GM21367 (cell line): Measurements from ENCODE around the gene CATSPERZ.
"Not testable (repeated sequence)": the region's sequence is repeated elsewhere in the genome, so short reads cannot be mapped to it uniquely, and the experiment has no call there.

Experiments
- ATAC-seq: cut with Tn5 transposase; IDR thresholded peaks from one replicate; pipeline ENCODE4 v1.9.1; 2021; ENCODE audit not compliant: unreplicated experiment

CATSPERZ gene

GRCh38 chr11:64298966-64299846 lies 952 bp upstream of the CATSPERZ start:
- ATAC-seq = no peak

DNA sequence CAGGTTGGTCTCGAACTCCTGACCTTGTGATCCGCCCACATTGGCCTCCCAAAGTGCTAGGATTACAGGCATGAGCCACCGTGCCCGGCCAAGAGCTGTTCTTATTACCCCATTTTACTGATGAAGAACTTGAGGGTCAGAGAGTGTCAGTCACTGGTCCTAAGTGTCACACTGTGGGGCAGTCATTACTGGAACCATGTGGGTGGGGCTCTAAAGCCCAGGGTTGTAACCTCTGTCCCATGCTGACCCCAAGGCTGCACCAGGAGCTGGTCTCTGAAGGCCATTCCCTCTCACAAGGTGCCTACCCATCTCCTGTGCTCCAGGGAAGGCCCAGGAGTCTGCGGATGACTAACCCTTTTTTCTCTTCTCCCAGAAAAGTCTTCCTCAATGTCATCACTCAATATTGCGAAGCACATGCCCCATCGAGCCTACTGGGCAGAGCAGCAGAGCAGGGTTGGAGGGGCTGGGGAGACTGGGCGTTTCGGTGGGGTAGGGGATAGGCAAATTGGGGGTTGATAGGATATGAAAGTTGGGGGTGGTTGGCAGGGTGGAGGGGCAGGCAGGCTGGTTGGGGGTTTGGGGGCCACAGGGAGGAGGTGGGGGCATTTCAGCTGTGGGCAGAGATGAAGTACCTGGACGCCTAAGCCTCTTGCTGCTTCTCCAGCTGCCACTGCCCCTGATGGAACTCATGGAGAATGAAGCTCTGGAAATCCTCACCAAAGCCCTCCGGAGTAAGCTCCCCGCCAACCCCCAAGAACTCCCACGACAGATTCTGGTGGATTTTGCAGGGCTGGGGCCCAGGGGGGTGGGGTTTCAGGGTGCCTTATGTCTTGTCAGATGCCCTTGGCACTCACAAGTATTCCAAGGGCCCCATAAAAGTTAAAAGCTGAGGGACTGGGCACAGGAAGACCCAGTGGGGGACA lies 3.2 kb downstream of the CATSPERZ start:
- ATAC-seq = no peak

DNA sequence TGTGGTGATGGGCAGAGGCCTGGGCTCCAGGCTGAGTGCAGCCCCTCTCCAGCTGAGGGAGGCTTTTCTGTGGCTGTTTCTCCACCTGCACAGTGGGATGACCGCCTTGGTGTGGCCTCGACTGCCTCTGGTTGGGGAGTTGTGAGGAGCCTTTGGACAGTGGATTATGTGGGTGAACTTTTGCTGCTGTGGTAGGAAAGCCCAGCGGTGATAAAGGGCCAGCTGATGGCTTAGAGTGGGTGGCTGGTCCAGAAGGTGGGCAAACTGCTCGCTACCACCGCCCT lies 3.8 kb downstream of the CATSPERZ start:
- no peak for ATAC-seq

- peak; percentile 22 for ATAC-seq
Measured at GRCh38 chr11:64304316-64305072, 4.3 kb downstream of the CATSPERZ start.

DNA sequence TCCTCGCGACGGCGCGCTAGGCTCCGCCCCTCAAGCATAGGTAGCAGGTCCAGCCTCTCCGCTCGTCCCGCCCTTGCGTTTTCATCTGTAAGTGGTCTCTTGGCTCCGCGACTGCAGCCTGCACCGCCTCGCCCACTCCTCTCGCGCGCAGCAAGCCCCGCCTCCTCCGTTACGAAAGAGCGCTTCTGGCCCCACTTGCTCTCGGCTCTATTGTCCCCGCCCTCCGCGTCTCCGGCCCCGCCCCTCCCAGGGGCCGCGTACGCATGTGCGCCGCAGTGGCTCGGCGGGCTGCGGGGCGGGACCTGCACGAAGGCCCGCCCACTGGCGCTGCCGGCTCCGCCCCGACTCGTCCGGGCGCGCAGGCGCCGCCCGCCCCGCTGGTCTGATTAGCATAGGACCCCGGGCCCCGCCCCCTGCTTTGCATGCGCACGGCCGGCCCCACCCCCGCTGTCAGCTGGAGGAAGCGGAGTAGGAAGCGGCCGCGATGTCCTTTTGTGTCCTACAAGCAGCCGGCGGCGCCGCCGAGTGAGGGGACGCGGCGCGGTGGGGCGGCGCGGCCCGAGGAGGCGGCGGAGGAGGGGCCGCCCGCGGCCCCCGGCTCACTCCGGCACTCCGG lies 5.0 kb downstream of the CATSPERZ start, which contains the start of gene ESRRA:
TSS of gene ESRRA (plus strand) at position 450 of the 616 bp plus-strand sequence. CDS start 1,656 bp downstream, outside the sequence.
- ATAC-seq = peak; percentile 62

DNA sequence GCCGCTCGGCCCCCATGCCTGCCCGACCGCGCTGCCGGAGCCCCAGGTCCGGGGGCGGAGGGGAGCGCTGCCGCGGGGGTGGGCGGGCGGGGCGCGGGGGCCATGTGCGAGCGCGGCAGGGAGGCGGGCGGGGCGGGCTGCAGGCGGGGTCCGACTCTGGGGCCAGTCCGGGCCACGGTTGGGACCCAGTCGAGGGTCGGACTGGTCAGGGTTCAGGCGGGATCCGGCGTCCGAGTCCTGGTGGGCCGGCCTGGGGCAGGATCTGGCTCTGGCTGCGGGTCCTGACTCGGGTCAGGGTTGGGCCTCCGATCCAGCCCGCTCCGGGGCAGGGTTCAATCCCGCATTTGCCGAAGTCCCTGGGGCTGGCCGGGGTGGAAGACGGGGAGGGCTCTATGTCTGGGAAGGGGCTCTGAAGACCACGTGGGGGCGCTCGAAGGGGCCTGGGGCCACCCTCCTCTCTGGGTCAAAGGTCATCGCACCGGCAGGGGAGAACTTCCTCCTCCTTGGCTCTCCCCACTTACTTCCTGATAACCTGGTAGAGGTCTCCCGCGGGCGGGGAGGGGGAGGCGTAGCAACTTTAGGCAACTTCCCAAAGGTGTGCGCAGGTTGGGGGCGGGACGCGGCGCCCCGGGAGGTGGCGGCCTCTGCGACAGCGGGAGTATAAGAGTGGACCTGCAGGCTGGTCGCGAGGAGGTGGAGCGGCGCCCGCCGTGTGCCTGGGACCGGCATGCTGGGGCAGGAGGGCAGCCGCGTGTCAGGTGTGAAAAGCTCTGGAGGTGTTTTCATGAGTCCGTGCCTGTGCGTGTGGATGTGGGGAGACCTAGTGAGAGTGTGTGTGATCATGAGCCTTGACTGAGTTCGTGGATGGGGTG lies 5.8 kb downstream of the CATSPERZ start:
- ATAC-seq = peak; percentile 17

- ATAC-seq = no peak
Measured at GRCh38 chr11:64306563-64306875, 6.4 kb downstream of the CATSPERZ start.

- ATAC-seq = no peak
Measured at GRCh38 chr11:64306876-64307622, 6.9 kb downstream of the CATSPERZ start.

DNA sequence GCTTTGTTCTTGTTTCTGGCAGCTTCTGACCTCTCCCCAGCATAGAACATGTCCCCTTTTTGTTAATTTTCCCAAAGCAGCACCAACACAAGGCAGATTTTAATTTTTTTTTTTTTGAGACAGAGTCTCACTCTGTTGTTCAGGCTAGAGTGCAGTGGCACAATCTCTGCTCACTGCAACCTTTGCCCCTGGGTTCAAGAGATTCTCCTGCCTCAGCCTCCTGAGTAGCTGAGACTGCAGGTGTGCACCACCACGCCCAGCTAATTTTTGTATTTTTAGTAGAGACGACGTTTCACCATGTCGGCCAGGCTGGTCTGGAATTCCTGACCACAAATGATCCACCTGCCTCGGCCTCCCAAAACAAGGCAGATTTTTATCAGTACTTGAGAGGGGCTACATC lies 7.6 kb downstream of the CATSPERZ start:
- ATAC-seq = not testable (repeated sequence)

- no peak for ATAC-seq
Measured at GRCh38 chr11:64312947-64313346, 12.8 kb downstream of the CATSPERZ start.

DNA sequence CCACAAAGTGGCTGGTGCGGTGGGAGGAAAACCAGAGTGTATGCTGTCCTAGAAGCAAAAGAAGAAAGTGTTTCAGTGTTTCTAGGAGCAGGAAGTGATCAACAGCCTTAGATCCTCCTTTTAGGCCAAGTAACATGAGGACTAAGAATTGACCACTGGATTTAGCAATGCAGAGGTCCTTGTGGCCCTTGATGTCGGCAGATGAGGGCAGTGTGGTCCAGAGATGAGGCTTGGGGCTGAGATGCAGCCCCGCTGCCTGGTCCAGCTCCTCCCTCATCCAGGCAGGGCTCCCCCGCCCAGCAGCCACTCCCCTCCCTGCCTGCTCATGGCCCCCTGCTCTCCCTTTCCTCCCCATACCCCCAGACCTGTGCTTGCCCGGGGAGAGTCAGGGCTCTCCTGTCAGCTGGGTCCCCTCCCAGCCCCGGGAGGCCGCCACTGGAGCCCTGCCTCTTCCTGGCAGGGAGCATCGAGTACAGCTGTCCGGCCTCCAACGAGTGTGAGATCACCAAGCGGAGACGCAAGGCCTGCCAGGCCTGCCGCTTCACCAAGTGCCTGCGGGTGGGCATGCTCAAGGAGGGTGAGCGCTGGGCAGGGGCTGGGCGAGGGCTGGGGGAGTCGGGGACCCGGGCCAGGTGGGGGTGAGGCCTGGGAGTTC lies 13.5 kb downstream of the CATSPERZ start:
- ATAC-seq = no peak

DNA sequence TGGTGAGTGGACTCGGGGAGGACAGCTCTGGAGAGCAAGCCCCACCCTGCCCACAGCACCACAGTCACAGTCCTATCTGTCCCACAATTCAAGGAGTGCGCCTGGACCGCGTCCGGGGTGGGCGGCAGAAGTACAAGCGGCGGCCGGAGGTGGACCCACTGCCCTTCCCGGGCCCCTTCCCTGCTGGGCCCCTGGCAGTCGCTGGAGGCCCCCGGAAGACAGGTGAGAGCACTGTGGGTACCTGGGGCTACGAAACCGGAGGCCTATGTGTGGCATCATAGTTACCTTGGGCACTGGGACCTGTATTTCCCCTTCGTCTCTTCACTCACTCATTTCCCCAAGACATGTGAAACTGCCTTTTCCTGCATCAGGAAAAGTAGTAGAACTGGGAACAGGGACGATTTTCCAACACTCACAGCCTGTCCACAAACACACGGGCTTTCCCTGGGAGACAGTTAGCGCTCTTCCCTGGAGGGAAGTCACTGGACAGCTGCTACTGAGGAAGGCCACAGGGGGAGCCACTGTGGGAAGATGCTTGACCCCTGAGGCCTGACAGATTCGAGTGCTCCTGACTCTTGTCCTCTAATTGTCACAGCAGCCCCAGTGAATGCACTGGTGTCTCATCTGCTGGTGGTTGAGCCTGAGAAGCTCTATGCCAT lies 14.1 kb downstream of the CATSPERZ start:
- no peak for ATAC-seq

DNA sequence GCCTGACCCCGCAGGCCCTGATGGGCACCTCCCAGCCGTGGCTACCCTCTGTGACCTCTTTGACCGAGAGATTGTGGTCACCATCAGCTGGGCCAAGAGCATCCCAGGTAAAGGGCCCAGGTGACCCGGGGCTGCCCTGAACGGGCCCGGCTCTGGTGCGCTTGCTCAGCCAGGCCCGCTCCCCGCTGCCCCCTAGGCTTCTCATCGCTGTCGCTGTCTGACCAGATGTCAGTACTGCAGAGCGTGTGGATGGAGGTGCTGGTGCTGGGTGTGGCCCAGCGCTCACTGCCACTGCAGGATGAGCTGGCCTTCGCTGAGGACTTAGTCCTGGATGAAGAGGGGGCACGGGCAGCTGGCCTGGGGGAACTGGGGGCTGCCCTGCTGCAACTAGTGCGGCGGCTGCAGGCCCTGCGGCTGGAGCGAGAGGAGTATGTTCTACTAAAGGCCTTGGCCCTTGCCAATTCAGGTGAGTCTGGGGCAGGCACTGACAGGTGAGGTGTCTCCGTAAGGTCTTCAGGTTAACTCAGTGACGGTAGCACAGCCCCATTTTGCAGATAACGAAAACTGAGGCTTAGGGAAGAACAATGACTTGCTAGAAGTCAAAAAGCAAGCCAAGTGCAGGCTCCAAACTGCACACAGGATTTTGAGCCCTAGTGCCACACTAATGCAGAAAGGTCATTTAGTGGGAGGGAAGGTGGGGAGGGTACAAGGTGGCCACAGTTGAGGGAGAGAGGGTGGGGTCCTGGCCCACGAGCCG lies 14.8 kb downstream of the CATSPERZ start:
- ATAC-seq = no peak

DNA sequence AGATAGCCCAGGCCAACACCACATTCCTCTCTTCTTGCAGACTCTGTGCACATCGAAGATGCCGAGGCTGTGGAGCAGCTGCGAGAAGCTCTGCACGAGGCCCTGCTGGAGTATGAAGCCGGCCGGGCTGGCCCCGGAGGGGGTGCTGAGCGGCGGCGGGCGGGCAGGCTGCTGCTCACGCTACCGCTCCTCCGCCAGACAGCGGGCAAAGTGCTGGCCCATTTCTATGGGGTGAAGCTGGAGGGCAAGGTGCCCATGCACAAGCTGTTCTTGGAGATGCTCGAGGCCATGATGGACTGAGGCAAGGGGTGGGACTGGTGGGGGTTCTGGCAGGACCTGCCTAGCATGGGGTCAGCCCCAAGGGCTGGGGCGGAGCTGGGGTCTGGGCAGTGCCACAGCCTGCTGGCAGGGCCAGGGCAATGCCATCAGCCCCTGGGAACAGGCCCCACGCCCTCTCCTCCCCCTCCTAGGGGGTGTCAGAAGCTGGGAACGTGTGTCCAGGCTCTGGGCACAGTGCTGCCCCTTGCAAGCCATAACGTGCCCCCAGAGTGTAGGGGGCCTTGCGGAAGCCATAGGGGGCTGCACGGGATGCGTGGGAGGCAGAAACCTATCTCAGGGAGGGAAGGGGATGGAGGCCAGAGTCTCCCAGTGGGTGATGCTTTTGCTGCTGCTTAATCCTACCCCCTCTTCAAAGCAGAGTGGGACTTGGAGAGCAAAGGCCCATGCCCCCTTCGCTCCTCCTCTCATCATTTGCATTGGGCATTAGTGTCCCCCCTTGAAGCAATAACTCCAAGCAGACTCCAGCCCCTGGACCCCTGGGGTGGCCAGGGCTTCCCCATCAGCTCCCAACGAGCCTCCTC lies 15.7 kb downstream of the CATSPERZ start:
- not testable (repeated sequence) for ATAC-seq

- ATAC-seq = peak; percentile 14
Measured at GRCh38 chr11:64316672-64317324, 16.6 kb downstream of the CATSPERZ start.
